ENCODE data around the gene RESP18.
A peak's percentile ranks its signal among the peaks of the same experiment; 100 is the strongest.

RESP18 gene

DNA sequence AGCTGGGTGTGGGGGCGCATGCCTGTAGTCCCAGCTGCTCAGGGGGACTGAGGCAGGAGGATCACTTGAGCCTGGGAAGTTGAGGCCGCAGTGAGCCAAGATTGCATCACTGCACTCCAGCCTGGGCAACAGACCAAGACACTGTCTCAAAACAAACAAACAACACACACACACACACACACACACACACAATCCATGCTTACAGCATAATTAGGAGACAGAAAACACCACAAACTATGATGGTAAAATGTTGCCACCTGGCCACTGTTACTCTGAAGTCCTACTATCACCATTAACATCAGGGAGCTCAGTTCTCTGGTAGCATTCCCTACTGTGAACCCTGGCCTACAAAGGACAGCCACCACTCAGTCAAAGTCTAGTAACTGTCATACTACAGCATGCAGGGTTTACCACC is 36.9 kb upstream of the RESP18 start (continued):
- TF ChIP-seq ZNF146 (tag by site-specific recombination; IDR thresholded peaks at IDR 0.05) (no peak), ZSCAN23 (tag by site-specific recombination; IDR thresholded peaks at IDR 0.05) (0 out of 2 replicates have a peak, but pooled peaks have one; percentile 54), ZNF558 (tag by site-specific recombination; IDR thresholded peaks at IDR 0.05) (no peak), ZNF112 (tag by site-specific recombination; IDR thresholded peaks at IDR 0.05) (peak; percentile 87), PRDM2 (tag by site-specific recombination; IDR thresholded peaks at IDR 0.05; ENCODE audit: borderline replicate concordance) (peak; percentile 84; the same call in 1 of the 2 replicates), ZBTB49 (tag by site-specific recombination; IDR thresholded peaks at IDR 0.05; ENCODE audit: low read depth) (no peak), ZNF140 (tag by site-specific recombination; IDR thresholded peaks at IDR 0.05) (no peak), ZSCAN18 (tag by site-specific recombination; IDR thresholded peaks at IDR 0.05) (peak; percentile 93), ZBTB17 (tag by site-specific recombination; IDR thresholded peaks at IDR 0.05) (peak; percentile 65), KLF16 (tag by site-specific recombination; IDR thresholded peaks at IDR 0.05) (peak; percentile 75; the same call in 1 of the 2 replicates), ZNF174 (tag by site-specific recombination; IDR thresholded peaks at IDR 0.05) (no peak), ZNF670 (tag by site-specific recombination; IDR thresholded peaks at IDR 0.05; ENCODE audit: low read depth) (0 out of 2 replicates have a peak, but pooled peaks have one; percentile 61), ZNF530 (tag by site-specific recombination; IDR thresholded peaks at IDR 0.05; ENCODE audit: low read depth) (no peak), PRDM6 (tag by site-specific recombination; IDR thresholded peaks at IDR 0.05) (peak; percentile 44; the same call in 1 of the 2 replicates), ZFP37 (tag by site-specific recombination; IDR thresholded peaks at IDR 0.05) (no peak), ZNF768 (tag by site-specific recombination; IDR thresholded peaks at IDR 0.05) (no peak), ZNF157 (tag by site-specific recombination; IDR thresholded peaks at IDR 0.05) (peak; percentile 39; the same call in 1 of the 2 replicates), EGR2 (tag by site-specific recombination; IDR thresholded peaks at IDR 0.05; ENCODE audit: low read depth) (no peak), ZNF76 (tag by site-specific recombination; IDR thresholded peaks at IDR 0.05; ENCODE audit: borderline replicate concordance, low read depth) (no peak), ZNF449 (tag by site-specific recombination; IDR thresholded peaks at IDR 0.05) (no peak), ZNF423 (tag by site-specific recombination; IDR thresholded peaks at IDR 0.05) (no peak), MEIS1 (CRISPR knock-in tag; IDR thresholded peaks at IDR 0.05; ENCODE audit: borderline replicate concordance) (no peak), ZNF416 (tag by site-specific recombination; IDR thresholded peaks at IDR 0.05) (peak; percentile 81)
- TF ChIP-seq, protein P1, sequence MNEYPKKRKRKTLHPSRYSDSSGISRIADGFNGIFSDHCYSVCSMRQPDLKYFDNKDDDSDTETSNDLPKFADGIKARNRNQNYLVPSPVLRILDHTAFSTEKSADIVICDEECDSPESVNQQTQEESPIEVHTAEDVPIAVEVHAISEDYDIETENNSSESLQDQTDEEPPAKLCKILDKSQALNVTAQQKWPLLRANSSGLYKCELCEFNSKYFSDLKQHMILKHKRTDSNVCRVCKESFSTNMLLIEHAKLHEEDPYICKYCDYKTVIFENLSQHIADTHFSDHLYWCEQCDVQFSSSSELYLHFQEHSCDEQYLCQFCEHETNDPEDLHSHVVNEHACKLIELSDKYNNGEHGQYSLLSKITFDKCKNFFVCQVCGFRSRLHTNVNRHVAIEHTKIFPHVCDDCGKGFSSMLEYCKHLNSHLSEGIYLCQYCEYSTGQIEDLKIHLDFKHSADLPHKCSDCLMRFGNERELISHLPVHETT (tag by site-specific recombination; IDR thresholded peaks at IDR 0.05), result 0 out of 2 replicates have a peak, but pooled peaks have one; percentile 54
- TF ChIP-seq, protein P2, sequence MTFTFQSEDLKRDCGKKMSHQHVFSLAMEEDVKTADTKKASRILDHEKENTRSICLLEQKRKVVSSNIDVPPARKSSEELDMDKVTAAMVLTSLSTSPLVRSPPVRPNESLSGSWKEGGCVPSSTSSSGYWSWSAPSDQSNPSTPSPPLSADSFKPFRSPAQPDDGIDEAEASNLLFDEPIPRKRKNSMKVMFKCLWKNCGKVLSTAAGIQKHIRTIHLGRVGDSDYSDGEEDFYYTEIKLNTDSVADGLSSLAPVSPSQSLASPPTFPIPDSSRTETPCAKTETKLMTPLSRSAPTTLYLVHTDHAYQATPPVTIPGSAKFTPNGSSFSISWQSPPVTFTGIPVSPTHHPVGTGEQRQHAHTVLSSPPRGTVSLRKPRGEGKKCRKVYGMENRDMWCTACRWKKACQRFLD (tag by site-specific recombination; IDR thresholded peaks at IDR 0.05), result no peak

Data from HEK293 (cell line).